Choroid plexus epithelial cell (primary cell): ENCODE data around the gene AFF2.

ENCODE experiments used
- DNase-seq: peaks from one replicate; pipeline ENCODE4 v3.0.0-alpha.2; 2010; ENCODE audit warnings: low read depth
- H3K4me3 ChIP-seq: 2 replicates; pipeline ENCODE4 v1.5.1; 2011; ENCODE audit warnings: low read depth, mild to moderate bottlenecking, control low read depth, low read length, moderate library complexity
- CTCF ChIP-seq: conservative IDR thresholded peaks from 2 replicates; pipeline ENCODE4 v1.5.1; 2011; ENCODE audit warnings: low read depth, mild to moderate bottlenecking, control low read depth, inconsistent platforms, low read length, moderate library complexity

AFF2 gene

GRCh38 chrX:148958901-148959300 lies 458.5 kb downstream of the AFF2 start:
- no peak overlapping the region for H3K4me3 ChIP-seq
- no peak for DNase-seq
- TF ChIP-seq CTCF = no peak

- TF ChIP-seq CTCF = no peak
- H3K4me3 ChIP-seq = no peak overlapping the region
- peak; percentile 5 for DNase-seq
Measured at GRCh38 chrX:148960060-148960459, 459.6 kb downstream of the AFF2 start.

GRCh38 chrX:148961985-148962384 lies 461.6 kb downstream of the AFF2 start:
- no peak overlapping the region for H3K4me3 ChIP-seq
- no peak for DNase-seq
- no peak for TF ChIP-seq CTCF

- DNase-seq = no peak
- no peak overlapping the region for H3K4me3 ChIP-seq
- TF ChIP-seq CTCF = no peak
Measured at GRCh38 chrX:148976571-148977400, 476.4 kb downstream of the AFF2 start.

GRCh38 chrX:148979786-148980185 lies 479.4 kb downstream of the AFF2 start:
- DNase-seq = no peak
- no peak overlapping the region for H3K4me3 ChIP-seq
- no peak for TF ChIP-seq CTCF

- H3K4me3 ChIP-seq = no peak overlapping the region
- no peak for DNase-seq
- no peak for TF ChIP-seq CTCF
Measured at GRCh38 chrX:148984238-148984637, 483.8 kb downstream of the AFF2 start.

- H3K4me3 ChIP-seq = no peak overlapping the region
- no peak for DNase-seq
- TF ChIP-seq CTCF = no peak
Measured at GRCh38 chrX:148991502-148991901, 491.1 kb downstream of the AFF2 start.
